Astrocyte (in vitro differentiated cells and primary cell): ENCODE data around the gene RNF152.

Experiments used
- CTCF ChIP-seq: IDR thresholded peaks from 2 replicates; pipeline ENCODE4 v1.5.1; 2011; ENCODE audit warnings: low read depth, mild to moderate bottlenecking, inconsistent platforms, low read length, moderate library complexity; ENCODE audit not compliant: insufficient read depth
- EZH2 ChIP-seq: IDR thresholded peaks from 2 replicates; pipeline ENCODE4 v1.6.1; 2012; ENCODE audit warnings: mild to moderate bottlenecking, low read length, inconsistent platforms; ENCODE audit not compliant: insufficient read depth

GRCh38 chr18:61922435-61922834 lies 29.6 kb upstream of the RNF152 start:
- TF ChIP-seq CTCF (no peak), EZH2 (no peak)
